ENCODE results near the gene SURF4. TPM values are rescaled to one million over a fixed set of nuclear protein-coding genes. Genes with fewer than 3 reads are reported as not detected.

SURF4 gene
- total RNA-seq, 1 experiment from 2014 or later: 171 TPM

GRCh38 chr9:133380734-133381133 is 4.9 kb upstream of the SURF4 start (continued):
- TF ChIP-seq PREB (CRISPR knock-in tag; IDR thresholded peaks at IDR 0.05; ENCODE audit: borderline replicate concordance): no peak
- no peak for TF ChIP-seq ZNF232 (CRISPR knock-in tag; IDR thresholded peaks at IDR 0.05)
- no peak for TF ChIP-seq AR (CRISPR knock-in tag; IDR thresholded peaks at IDR 0.05)
- TF ChIP-seq SP1 (CRISPR knock-in tag; conservative IDR thresholded peaks at IDR 0.05): no peak
- no peak for TF ChIP-seq PRRX2 (CRISPR knock-in tag; IDR thresholded peaks at IDR 0.05)
- TF ChIP-seq ZNF512 (CRISPR knock-in tag; IDR thresholded peaks at IDR 0.05; ENCODE audit: borderline replicate concordance): no peak

- Mint-ChIP-seq H3K27ac (no peak overlapping the region), H3K4me1 (peaks cover 12% of the 10 kb centered on the region), H3K36me3 (peaks cover 3% of the 10 kb centered on the region; the same call in 1 of the 2 replicates), H3K27me3 (ENCODE audit: low read depth) (peaks cover 30% of the 10 kb centered on the region), H3K9me3 (peaks cover 4% of the 10 kb centered on the region), H3K4me3 (no peak overlapping the region)
- ChIA-PET CTCF (interaction anchor here (1.1 kb wide), 1 partner anchor 37 kb away, joined by 3 read pairs; no protein-coding TSS in a partner anchor), POLR2A (no interaction called here)
- ATAC-seq (no peak), DNase-seq (ENCODE audit: low spot score) (no peak)
- TF ChIP-seq ZSCAN18 (CRISPR knock-in tag; IDR thresholded peaks at IDR 0.05): no peak
- TF ChIP-seq FOXJ3 (CRISPR knock-in tag; IDR thresholded peaks at IDR 0.05; ENCODE audit: borderline replicate concordance): no peak
- TF ChIP-seq ERG (CRISPR knock-in tag; IDR thresholded peaks at IDR 0.05): no peak
- no peak for TF ChIP-seq ZMAT4 (CRISPR knock-in tag; IDR thresholded peaks at IDR 0.05)
- no peak for TF ChIP-seq ATF3 (CRISPR knock-in tag; conservative IDR thresholded peaks at IDR 0.05)
- no peak for TF ChIP-seq NFE2L1 (CRISPR knock-in tag; IDR thresholded peaks at IDR 0.05)
- TF ChIP-seq E2F1 (CRISPR knock-in tag; IDR thresholded peaks at IDR 0.05): no peak
- no peak for TF ChIP-seq ZNF281 (CRISPR knock-in tag; IDR thresholded peaks at IDR 0.05)
- no peak for TF ChIP-seq JUN (CRISPR knock-in tag; IDR thresholded peaks at IDR 0.05)
- TF ChIP-seq ZNF121 (CRISPR knock-in tag; IDR thresholded peaks at IDR 0.05): no peak
- no peak for TF ChIP-seq NFATC4 (CRISPR knock-in tag; IDR thresholded peaks at IDR 0.05)
- TF ChIP-seq FOXP1 (CRISPR knock-in tag; IDR thresholded peaks at IDR 0.05; ENCODE audit: borderline replicate concordance): no peak
- TF ChIP-seq KAT7 (CRISPR knock-in tag; IDR thresholded peaks at IDR 0.05; ENCODE audit: borderline replicate concordance): no peak
- TF ChIP-seq USF2 (CRISPR knock-in tag; IDR thresholded peaks at IDR 0.05): no peak
These were observed 3.6 kb upstream of the SURF4 start for GRCh38 chr9:133379153-133380086.
